ENCODE measurements around the gene PPM1A.

Gene PPM1A

GRCh38 chr14:60214415-60215126 lies 34.5 kb upstream of the PPM1A start:
- H3K4me3 ChIP-seq (ENCODE audit: low read depth, low read length), result no peak overlapping the region
- H3K27ac ChIP-seq (ENCODE audit: low read depth, low read length), result no peak overlapping the region
- H3K27me3 ChIP-seq (ENCODE audit: control insufficient read depth, insufficient read depth, low read length), result no peaks in the 10 kb centered on the region
- H3K36me3 ChIP-seq (ENCODE audit: control insufficient read depth, insufficient read depth, low read length), result no peaks in the 10 kb centered on the region
- no peaks in the 10 kb centered on the region for H3K9me3 ChIP-seq (ENCODE audit: control insufficient read depth, insufficient read depth, low read length)
- H3K4me1 ChIP-seq (ENCODE audit: control insufficient read depth, insufficient read depth, low read length), result peaks cover 10% of the 10 kb centered on the region
- no peak overlapping the region for H3K9ac ChIP-seq (ENCODE audit: low read depth, low read length)

- H3K27me3 ChIP-seq (ENCODE audit: control insufficient read depth, insufficient read depth, low read length), result no peaks in the 10 kb centered on the region
- H3K9me3 ChIP-seq (ENCODE audit: control insufficient read depth, insufficient read depth, low read length), result no peaks in the 10 kb centered on the region
- H3K9ac ChIP-seq (ENCODE audit: low read depth, low read length), result no peak overlapping the region
- no peak overlapping the region for H3K4me3 ChIP-seq (ENCODE audit: low read depth, low read length)
- no peak overlapping the region for H3K27ac ChIP-seq (ENCODE audit: low read depth, low read length)
- H3K36me3 ChIP-seq (ENCODE audit: control insufficient read depth, insufficient read depth, low read length), result no peaks in the 10 kb centered on the region
- peaks cover 10% of the 10 kb centered on the region for H3K4me1 ChIP-seq (ENCODE audit: control insufficient read depth, insufficient read depth, low read length)
Observed at GRCh38 chr14:60215127-60215444, 33.9 kb upstream of the PPM1A start.

- Histone ChIP-seq H3K4me1 (ENCODE audit: control insufficient read depth, insufficient read depth, low read length) (peaks cover 10% of the 10 kb centered on the region), H3K27ac (ENCODE audit: low read depth, low read length) (no peak overlapping the region), H3K9me3 (ENCODE audit: control insufficient read depth, insufficient read depth, low read length) (no peaks in the 10 kb centered on the region), H3K36me3 (ENCODE audit: control insufficient read depth, insufficient read depth, low read length) (no peaks in the 10 kb centered on the region), H3K27me3 (ENCODE audit: control insufficient read depth, insufficient read depth, low read length) (no peaks in the 10 kb centered on the region), H3K4me3 (ENCODE audit: low read depth, low read length) (no peak overlapping the region), H3K9ac (ENCODE audit: low read depth, low read length) (no peak overlapping the region)
Observed at GRCh38 chr14:60215520-60216420, 33.3 kb upstream of the PPM1A start.

- no peaks in the 10 kb centered on the region for H3K36me3 ChIP-seq (ENCODE audit: control insufficient read depth, insufficient read depth, low read length)
- no peak overlapping the region for H3K9ac ChIP-seq (ENCODE audit: low read depth, low read length)
- no peaks in the 10 kb centered on the region for H3K4me1 ChIP-seq (ENCODE audit: control insufficient read depth, insufficient read depth, low read length)
- no peak overlapping the region for H3K4me3 ChIP-seq (ENCODE audit: low read depth, low read length)
- H3K27ac ChIP-seq (ENCODE audit: low read depth, low read length), result no peak overlapping the region
- H3K9me3 ChIP-seq (ENCODE audit: control insufficient read depth, insufficient read depth, low read length), result no peaks in the 10 kb centered on the region
- no peaks in the 10 kb centered on the region for H3K27me3 ChIP-seq (ENCODE audit: control insufficient read depth, insufficient read depth, low read length)
Observed at GRCh38 chr14:60217713-60218112, 31.3 kb upstream of the PPM1A start.

GRCh38 chr14:60220084-60220483 lies 28.9 kb upstream of the PPM1A start:
- Histone ChIP-seq H3K36me3 (ENCODE audit: control insufficient read depth, insufficient read depth, low read length) (no peaks in the 10 kb centered on the region), H3K9ac (ENCODE audit: low read depth, low read length) (no peak overlapping the region), H3K9me3 (ENCODE audit: control insufficient read depth, insufficient read depth, low read length) (no peaks in the 10 kb centered on the region), H3K4me3 (ENCODE audit: low read depth, low read length) (no peak overlapping the region), H3K4me1 (ENCODE audit: control insufficient read depth, insufficient read depth, low read length) (no peaks in the 10 kb centered on the region), H3K27me3 (ENCODE audit: control insufficient read depth, insufficient read depth, low read length) (no peaks in the 10 kb centered on the region), H3K27ac (ENCODE audit: low read depth, low read length) (no peak overlapping the region)

- H3K27ac ChIP-seq (ENCODE audit: low read depth, low read length), result no peak overlapping the region
- no peaks in the 10 kb centered on the region for H3K36me3 ChIP-seq (ENCODE audit: control insufficient read depth, insufficient read depth, low read length)
Observed at GRCh38 chr14:60220917-60221316, 28.1 kb upstream of the PPM1A start.

GRCh38 chr14:60221457-60221856 lies 27.6 kb upstream of the PPM1A start:
- Histone ChIP-seq H3K36me3 (ENCODE audit: control insufficient read depth, insufficient read depth, low read length) (no peaks in the 10 kb centered on the region), H3K9me3 (ENCODE audit: control insufficient read depth, insufficient read depth, low read length) (no peaks in the 10 kb centered on the region), H3K27ac (ENCODE audit: low read depth, low read length) (no peak overlapping the region), H3K27me3 (ENCODE audit: control insufficient read depth, insufficient read depth, low read length) (no peaks in the 10 kb centered on the region), H3K9ac (ENCODE audit: low read depth, low read length) (no peak overlapping the region), H3K4me3 (ENCODE audit: low read depth, low read length) (no peak overlapping the region), H3K4me1 (ENCODE audit: control insufficient read depth, insufficient read depth, low read length) (no peaks in the 10 kb centered on the region)

More at GRCh38 chr14:60220917-60221316, 28.1 kb upstream of the PPM1A start:
- no peak overlapping the region for H3K9ac ChIP-seq (ENCODE audit: low read depth, low read length)
- no peaks in the 10 kb centered on the region for H3K9me3 ChIP-seq (ENCODE audit: control insufficient read depth, insufficient read depth, low read length)
- no peaks in the 10 kb centered on the region for H3K27me3 ChIP-seq (ENCODE audit: control insufficient read depth, insufficient read depth, low read length)
- H3K4me3 ChIP-seq (ENCODE audit: low read depth, low read length), result no peak overlapping the region
- H3K4me1 ChIP-seq (ENCODE audit: control insufficient read depth, insufficient read depth, low read length), result no peaks in the 10 kb centered on the region

GRCh38 chr14:60222820-60223219 lies 26.2 kb upstream of the PPM1A start:
- H3K4me1 ChIP-seq (ENCODE audit: control insufficient read depth, insufficient read depth, low read length), result no peaks in the 10 kb centered on the region
- H3K36me3 ChIP-seq (ENCODE audit: control insufficient read depth, insufficient read depth, low read length), result no peaks in the 10 kb centered on the region
- no peaks in the 10 kb centered on the region for H3K9me3 ChIP-seq (ENCODE audit: control insufficient read depth, insufficient read depth, low read length)
- no peaks in the 10 kb centered on the region for H3K27me3 ChIP-seq (ENCODE audit: control insufficient read depth, insufficient read depth, low read length)
- no peak overlapping the region for H3K27ac ChIP-seq (ENCODE audit: low read depth, low read length)
- no peak overlapping the region for H3K4me3 ChIP-seq (ENCODE audit: low read depth, low read length)
- no peak overlapping the region for H3K9ac ChIP-seq (ENCODE audit: low read depth, low read length)

GRCh38 chr14:60225265-60225664 lies 23.8 kb upstream of the PPM1A start:
- H3K36me3 ChIP-seq (ENCODE audit: control insufficient read depth, insufficient read depth, low read length), result no peaks in the 10 kb centered on the region
- no peaks in the 10 kb centered on the region for H3K4me1 ChIP-seq (ENCODE audit: control insufficient read depth, insufficient read depth, low read length)

GRCh38 chr14:60226298-60226697 lies 22.7 kb upstream of the PPM1A start:
- H3K9me3 ChIP-seq (ENCODE audit: control insufficient read depth, insufficient read depth, low read length), result no peaks in the 10 kb centered on the region
- no peak overlapping the region for H3K27ac ChIP-seq (ENCODE audit: low read depth, low read length)
- H3K36me3 ChIP-seq (ENCODE audit: control insufficient read depth, insufficient read depth, low read length), result no peaks in the 10 kb centered on the region
- no peaks in the 10 kb centered on the region for H3K27me3 ChIP-seq (ENCODE audit: control insufficient read depth, insufficient read depth, low read length)
- no peak overlapping the region for H3K4me3 ChIP-seq (ENCODE audit: low read depth, low read length)
- no peaks in the 10 kb centered on the region for H3K4me1 ChIP-seq (ENCODE audit: control insufficient read depth, insufficient read depth, low read length)
- no peak overlapping the region for H3K9ac ChIP-seq (ENCODE audit: low read depth, low read length)

More at GRCh38 chr14:60225265-60225664, 23.8 kb upstream of the PPM1A start:
- no peak overlapping the region for H3K4me3 ChIP-seq (ENCODE audit: low read depth, low read length)
- no peaks in the 10 kb centered on the region for H3K27me3 ChIP-seq (ENCODE audit: control insufficient read depth, insufficient read depth, low read length)
- H3K27ac ChIP-seq (ENCODE audit: low read depth, low read length), result no peak overlapping the region
- H3K9ac ChIP-seq (ENCODE audit: low read depth, low read length), result no peak overlapping the region
- H3K9me3 ChIP-seq (ENCODE audit: control insufficient read depth, insufficient read depth, low read length), result no peaks in the 10 kb centered on the region

GRCh38 chr14:60227291-60227690 lies 21.7 kb upstream of the PPM1A start:
- Histone ChIP-seq H3K9me3 (ENCODE audit: control insufficient read depth, insufficient read depth, low read length) (no peaks in the 10 kb centered on the region), H3K36me3 (ENCODE audit: control insufficient read depth, insufficient read depth, low read length) (no peaks in the 10 kb centered on the region), H3K4me1 (ENCODE audit: control insufficient read depth, insufficient read depth, low read length) (no peaks in the 10 kb centered on the region), H3K27ac (ENCODE audit: low read depth, low read length) (no peak overlapping the region), H3K27me3 (ENCODE audit: control insufficient read depth, insufficient read depth, low read length) (no peaks in the 10 kb centered on the region), H3K9ac (ENCODE audit: low read depth, low read length) (no peak overlapping the region), H3K4me3 (ENCODE audit: low read depth, low read length) (no peak overlapping the region)

Data from HUES48 (cell line).